SHP77 (cell line): ENCODE results near the gene UNC119B.
"Not testable (repeated sequence)": the region's sequence is repeated elsewhere in the genome, so short reads cannot be mapped to it uniquely, and the experiment has no call there.

Experiments
- DNase-seq, 2 experiments: peaks; one replicate each; lab custom pipeline; 2025; lab: John Stamatoyannopoulos, UW

UNC119B gene

GRCh38 chr12:120710031-120710804 lies at the start of gene UNC119B:
Gene UNC119B, plus strand, starts transcription at chr12:120710458. Its CDS starts 17 bp downstream, at chr12:120710475.
- peak; percentile 38 to 71 for DNase-seq

- DNase-seq, result no peak
Measured at GRCh38 chr12:120661432-120661831, 48.8 kb upstream of the UNC119B start.

- no peak for DNase-seq
Measured at GRCh38 chr12:120662879-120663278, 47.4 kb upstream of the UNC119B start.

GRCh38 chr12:120663741-120664140 lies 46.5 kb upstream of the UNC119B start:
- no peak for DNase-seq

GRCh38 chr12:120666571-120667390 lies 43.5 kb upstream of the UNC119B start:
- no peak for DNase-seq

GRCh38 chr12:120668091-120668867 lies 42.0 kb upstream of the UNC119B start:
- no peak for DNase-seq

GRCh38 chr12:120668868-120669840 lies 41.1 kb upstream of the UNC119B start:
- no peak for DNase-seq

- not testable (repeated sequence) for DNase-seq
Measured at GRCh38 chr12:120670237-120670636, 40.0 kb upstream of the UNC119B start.

- DNase-seq, result no peak
Measured at GRCh38 chr12:120670667-120671066, 39.6 kb upstream of the UNC119B start.

- no peak for DNase-seq
Measured at GRCh38 chr12:120674097-120674636, 36.1 kb upstream of the UNC119B start.

- no peak for DNase-seq
Measured at GRCh38 chr12:120677765-120678473, 32.3 kb upstream of the UNC119B start.

GRCh38 chr12:120678572-120678971 lies 31.7 kb upstream of the UNC119B start:
- no peak for DNase-seq

- DNase-seq, result no peak
Measured at GRCh38 chr12:120680165-120680738, 30.0 kb upstream of the UNC119B start.

GRCh38 chr12:120684523-120684932 lies 25.7 kb upstream of the UNC119B start:
- DNase-seq, result no peak

- no peak for DNase-seq
Measured at GRCh38 chr12:120685522-120685921, 24.7 kb upstream of the UNC119B start.

- peak; percentile 99 for DNase-seq
Measured at GRCh38 chr12:120686151-120686689, 24.0 kb upstream of the UNC119B start.

GRCh38 chr12:120686690-120687577 lies 23.3 kb upstream of the UNC119B start, which contains the start of gene MLEC:
Gene MLEC, plus strand, starts transcription at chr12:120687149. Its CDS starts 148 bp downstream, at chr12:120687297.
- DNase-seq, result peak; percentile 98

GRCh38 chr12:120687578-120688289 lies 22.5 kb upstream of the UNC119B start:
- no peak for DNase-seq
